GM11168 (cell line): Measurements from ENCODE around the gene GRIK3.

ENCODE experiments used
- in situ Hi-C: fragments of 300-500 bp; cut with MboI; formaldehyde crosslinking; loops from one replicate; pipeline ENCODE4 v1.12.0; 2022; ENCODE audit warnings: low sequenced_read_pairs; ENCODE audit not compliant: unreplicated experiment

GRIK3 gene

GRCh38 chr1:36884029-36884701 is 150.2 kb downstream of the GRIK3 start:
- in situ Hi-C loops: no loop called here

- in situ Hi-C loops: no loop called here
Measured at GRCh38 chr1:36883315-36883949, 150.9 kb downstream of the GRIK3 start.

GRCh38 chr1:36882536-36883285 is 151.6 kb downstream of the GRIK3 start:
- in situ Hi-C loops: no loop called here

- in situ Hi-C loops: no loop called here
Measured at GRCh38 chr1:36881541-36881940, 152.8 kb downstream of the GRIK3 start.

GRCh38 chr1:36881068-36881405 is 153.3 kb downstream of the GRIK3 start:
- in situ Hi-C loops: no loop called here

GRCh38 chr1:36880155-36881067 is 153.9 kb downstream of the GRIK3 start:
- in situ Hi-C loops: no loop called here

GRCh38 chr1:36879613-36880012 is 154.7 kb downstream of the GRIK3 start:
- in situ Hi-C loops: no loop called here

- in situ Hi-C loops: no loop called here
Measured at GRCh38 chr1:36876990-36877389, 157.3 kb downstream of the GRIK3 start.

- in situ Hi-C loops: no loop called here
Measured at GRCh38 chr1:36874271-36875060, 159.8 kb downstream of the GRIK3 start.

GRCh38 chr1:36872858-36873257 is 161.5 kb downstream of the GRIK3 start:
- in situ Hi-C loops: no loop called here

- in situ Hi-C loops: no loop called here
Measured at GRCh38 chr1:36872126-36872754, 162.1 kb downstream of the GRIK3 start.

GRCh38 chr1:36871146-36871971 is 163.0 kb downstream of the GRIK3 start:
- in situ Hi-C loops: no loop called here

- in situ Hi-C loops: no loop called here
Measured at GRCh38 chr1:36869826-36870225, 164.5 kb downstream of the GRIK3 start.

- in situ Hi-C loops: no loop called here
Measured at GRCh38 chr1:36869054-36869453, 165.3 kb downstream of the GRIK3 start.

- in situ Hi-C loops: no loop called here
Measured at GRCh38 chr1:36867575-36867974, 166.7 kb downstream of the GRIK3 start.

- in situ Hi-C loops: no loop called here
Measured at GRCh38 chr1:36866169-36866814, 168.0 kb downstream of the GRIK3 start.

GRCh38 chr1:36865602-36865900 is 168.8 kb downstream of the GRIK3 start:
- in situ Hi-C loops: no loop called here
